Measurements from ENCODE around the gene ISG20L2. TPM values are rescaled to one million over a fixed set of nuclear protein-coding genes. Genes with fewer than 3 reads are reported as not detected.

Gene ISG20L2, protein sequence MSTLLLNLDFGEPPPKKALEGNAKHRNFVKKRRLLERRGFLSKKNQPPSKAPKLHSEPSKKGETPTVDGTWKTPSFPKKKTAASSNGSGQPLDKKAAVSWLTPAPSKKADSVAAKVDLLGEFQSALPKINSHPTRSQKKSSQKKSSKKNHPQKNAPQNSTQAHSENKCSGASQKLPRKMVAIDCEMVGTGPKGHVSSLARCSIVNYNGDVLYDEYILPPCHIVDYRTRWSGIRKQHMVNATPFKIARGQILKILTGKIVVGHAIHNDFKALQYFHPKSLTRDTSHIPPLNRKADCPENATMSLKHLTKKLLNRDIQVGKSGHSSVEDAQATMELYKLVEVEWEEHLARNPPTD
- total RNA-seq = 28.4 and 37.9 TPM in 2 replicates

DNA sequence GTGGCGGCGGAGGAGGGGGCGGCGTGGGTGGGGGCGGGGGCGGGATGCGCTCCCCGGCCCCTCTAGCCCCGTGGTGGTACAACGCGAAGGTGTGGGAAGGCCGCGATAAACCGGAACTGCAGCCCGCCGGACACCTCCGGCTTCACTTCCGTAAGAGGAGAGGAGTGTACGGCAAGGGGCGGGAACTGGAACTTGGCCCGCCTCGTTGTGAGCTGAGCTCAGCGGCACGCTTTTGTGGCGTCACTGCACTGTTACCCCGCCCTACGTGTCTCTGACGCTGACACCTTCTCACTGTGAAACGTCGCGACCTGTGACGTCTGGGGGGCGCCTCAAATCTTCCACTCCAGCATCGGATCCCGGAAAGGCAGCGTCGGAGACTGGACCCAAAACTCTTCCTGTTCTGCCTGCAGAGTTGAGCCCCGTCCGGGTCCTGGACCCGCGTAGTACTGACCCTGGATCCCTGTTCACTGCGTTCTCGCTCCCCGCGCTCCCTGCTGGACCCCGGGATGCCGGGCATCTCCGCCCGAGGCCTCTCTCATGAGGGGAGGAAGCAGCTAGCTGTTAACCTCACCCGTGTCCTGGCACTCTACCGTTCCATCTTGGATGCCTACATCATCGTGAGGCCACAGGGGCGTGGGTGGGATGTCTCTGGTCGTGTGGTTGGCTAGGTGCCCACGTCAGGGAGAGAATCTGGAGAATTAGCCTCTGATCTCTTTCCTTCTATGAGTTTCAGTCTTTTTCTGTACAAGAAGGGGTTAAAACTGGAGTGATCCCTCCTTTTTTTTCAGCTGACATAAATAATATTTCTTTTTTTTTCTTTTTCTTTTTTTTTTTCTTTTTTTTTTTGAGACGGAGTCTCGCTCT, at the start of gene ISG20L2:
Gene ISG20L2 (minus strand): TSS at position 168 of the 864 bp plus-strand sequence. CDS start 1,114 bp downstream, outside the sequence.

DNA sequence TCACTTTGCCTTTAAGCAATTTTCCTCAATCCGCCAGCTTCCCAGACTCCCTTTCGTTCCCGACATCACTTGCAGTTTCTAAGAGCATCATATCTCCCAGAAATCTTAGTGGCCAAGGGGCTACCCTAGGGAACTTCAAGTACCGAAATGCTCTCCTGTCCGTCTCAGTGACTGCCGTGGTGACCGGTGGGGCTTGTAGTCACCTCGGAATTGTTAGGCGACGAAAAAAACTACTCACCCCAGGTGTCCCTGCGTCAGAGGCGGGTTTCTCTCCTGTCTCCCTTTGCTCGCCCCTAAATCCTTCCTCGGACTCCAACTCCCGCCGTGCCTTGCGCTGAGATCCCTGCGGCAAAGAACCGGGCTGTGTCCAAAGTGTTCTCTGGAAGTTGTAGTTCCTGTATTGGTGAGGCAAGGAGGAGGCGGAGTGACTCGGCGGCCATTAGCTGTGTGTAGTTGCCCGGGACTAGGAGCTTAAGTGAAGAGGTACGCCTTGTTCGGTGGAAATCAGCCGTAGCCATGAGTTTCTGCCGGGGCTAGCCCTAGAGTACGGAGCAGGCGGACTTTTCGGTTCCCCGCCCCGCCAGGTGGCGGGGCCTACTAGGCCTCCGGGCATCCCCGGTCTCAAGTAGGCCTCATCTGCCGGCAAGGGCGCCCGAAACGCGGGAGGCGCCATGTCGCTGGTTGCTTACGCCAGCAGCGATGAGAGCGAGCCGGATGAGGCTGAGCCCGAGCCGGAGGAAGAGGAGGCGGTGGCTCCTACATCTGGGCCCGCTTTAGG, 38.7 kb upstream of the ISG20L2 start, which contains the start of gene PRCC:
Gene PRCC (plus strand): TSS at position 435 of the 778 bp plus-strand sequence. CDS start 237 bp downstream, at position 672.

DNA sequence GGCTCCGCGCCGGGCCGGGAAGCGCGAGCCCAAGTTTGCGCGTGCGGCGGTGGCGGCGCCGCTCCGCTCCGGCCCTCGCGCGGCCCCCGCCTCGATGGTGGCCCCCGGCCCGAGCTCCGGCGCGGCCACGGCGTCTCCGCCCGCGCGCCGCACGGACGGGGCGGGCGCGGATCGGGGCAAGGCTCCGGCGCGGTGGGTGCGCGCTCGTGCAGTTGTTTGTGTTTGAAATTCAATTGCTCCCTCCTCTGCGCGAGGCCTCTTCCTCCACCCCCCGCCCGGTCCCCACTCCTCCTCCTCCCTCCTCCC, 22.8 kb upstream of the ISG20L2 start, which contains the start of gene HDGF:
Gene HDGF (minus strand): TSS at position 225 of the 306 bp plus-strand sequence. CDS start 246 bp downstream, outside the sequence.

DNA sequence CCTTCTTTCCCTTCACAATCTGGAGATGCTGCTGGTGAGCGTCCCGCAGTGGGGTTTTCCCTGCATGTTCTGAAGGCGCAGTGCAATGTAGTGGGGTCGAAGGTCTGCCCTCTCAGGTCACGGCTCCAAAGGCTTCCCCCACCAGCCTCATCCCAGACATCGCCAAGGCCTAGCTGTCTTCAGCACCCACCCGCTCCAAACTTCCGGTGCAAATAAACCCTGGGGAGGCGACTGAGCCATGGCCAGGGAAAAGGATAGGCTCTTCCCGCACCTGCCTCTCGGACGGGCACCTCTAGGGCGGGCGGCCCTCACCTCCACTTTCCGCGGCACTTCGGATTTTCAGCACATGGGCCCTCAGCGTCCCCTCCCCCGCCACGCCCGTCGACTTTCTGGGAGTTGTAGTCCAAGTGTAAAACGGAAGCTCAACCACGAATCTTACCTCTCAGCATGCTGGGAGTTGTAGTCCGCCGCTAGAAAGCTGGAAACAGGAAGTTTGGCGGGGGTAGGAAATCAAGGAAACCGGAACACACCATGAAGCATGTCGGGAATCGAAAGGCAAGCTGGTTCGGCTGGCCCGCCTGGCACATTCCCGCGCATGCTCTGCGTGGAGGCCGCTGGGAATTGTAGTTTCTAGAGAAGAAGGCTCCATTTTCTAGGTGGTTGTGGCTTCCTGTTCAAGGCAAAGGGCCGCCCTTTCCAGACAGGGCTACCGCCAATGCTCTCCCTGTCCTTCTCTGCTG, 12.3 kb upstream of the ISG20L2 start, which contains the start of gene MRPL24:
Gene MRPL24 (minus strand): TSS at position 348 of the 740 bp plus-strand sequence. CDS start 2,384 bp downstream, outside the sequence.

DNA sequence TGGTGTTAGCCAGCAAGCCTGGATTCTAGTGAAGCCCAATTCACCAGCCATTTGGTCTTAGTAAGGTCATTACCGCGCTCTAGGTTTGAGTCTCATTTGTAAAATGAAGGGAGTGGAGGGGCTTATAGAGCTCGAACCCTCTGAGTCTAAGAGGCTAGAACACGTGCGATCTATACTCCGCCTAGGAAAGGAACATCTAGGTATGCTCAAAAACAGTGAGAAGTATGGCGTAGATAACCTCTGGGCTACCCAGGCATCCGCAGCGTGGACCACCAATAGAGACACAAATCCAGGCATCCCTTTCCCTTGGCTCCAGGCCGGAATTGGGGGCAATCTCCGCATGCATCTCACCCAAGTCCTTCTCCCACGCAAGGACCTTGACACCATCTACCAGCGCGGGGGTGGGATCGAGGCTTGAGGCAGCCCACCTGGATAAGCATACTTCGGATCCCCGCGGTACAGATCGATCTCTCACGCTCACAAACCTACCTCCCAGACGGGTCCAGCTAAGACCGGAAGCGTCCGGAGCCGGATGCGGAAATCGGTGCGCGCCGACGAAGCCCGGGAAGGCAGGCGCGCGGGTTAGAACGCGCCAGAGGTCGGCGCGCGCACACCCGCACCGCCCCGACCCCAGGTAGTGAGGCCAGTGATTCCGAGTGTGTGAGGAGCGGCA, 504 bp downstream of the ISG20L2 start, which contains the start of gene METTL25B:
Gene METTL25B (plus strand): TSS at position 544 of the 673 bp plus-strand sequence. CDS start 636 bp downstream, outside the sequence.

DNA sequence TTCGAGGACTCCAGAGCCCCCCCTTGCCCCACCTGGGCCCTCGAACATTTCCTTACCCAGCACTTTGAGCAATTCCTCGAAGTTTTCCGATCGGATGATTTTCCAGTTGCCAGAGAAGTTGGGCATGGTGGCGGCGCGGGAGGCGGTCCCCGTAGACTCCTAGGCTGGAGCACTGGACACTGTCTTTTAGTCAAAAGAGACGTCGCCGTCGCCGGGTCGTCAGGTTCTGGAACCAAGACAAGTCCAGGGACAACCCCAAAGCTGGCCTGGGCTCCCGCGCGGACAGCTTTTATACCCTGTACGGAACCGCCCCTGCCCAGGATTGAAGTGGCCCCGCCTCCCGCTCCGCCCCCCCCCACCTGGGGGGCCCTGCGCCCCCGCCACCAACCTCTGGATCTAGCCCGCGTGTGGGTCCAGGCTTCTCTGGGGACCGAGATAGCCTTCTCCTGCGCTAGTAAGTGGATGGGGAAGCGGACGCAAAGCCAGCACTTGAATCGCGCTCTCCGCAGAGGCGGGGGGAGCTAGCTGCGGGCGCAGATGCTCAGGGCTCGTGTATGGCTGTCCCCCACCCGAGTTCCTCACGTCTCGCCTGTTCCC, 23.1 kb downstream of the ISG20L2 start, which contains the start of gene CRABP2:
Gene CRABP2 (minus strand): TSS at position 263 of the 597 bp plus-strand sequence. CDS start 137 bp downstream, at position 126.

DNA sequence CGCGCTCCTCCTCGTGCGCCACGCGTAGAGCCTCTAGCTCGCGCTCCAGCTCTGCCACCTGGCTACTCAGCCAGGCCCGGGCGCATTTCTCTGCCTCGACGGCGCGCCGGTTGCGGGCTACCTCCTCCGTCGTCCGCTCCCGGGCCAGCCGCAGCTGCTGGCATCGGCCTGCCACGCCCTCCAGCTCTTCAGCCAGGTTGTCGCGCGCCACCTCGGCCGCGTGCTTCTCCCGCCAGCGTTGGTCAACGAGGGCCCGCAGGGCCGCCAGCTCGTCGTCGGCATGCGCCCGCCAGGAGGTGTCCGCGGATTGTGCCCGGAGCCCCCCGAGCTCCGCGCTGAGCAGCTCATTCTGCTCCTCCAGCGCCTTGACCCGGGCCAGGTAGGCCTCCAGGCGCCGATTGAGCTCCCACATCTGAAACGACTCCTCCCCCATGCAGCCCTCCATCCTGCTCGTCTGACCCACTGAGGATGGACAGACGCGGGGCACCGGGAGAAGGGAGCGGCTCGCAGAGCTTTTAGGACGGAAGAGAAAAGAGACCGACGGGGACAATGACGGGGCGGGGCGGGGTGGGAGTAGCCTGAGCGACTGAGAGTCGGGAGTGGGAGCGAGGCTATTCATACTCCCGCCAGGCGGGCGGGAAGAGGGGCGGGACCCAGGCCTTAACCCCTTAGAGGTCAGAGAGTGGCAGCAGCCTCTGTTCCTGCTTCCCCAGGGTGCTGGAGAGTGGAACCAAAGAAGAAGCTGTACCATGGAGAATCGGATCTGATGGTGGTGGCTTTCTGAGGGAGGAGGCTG, 51.5 kb downstream of the ISG20L2 start, which contains the start of gene NES:
Gene NES (minus strand): TSS at position 588 of the 796 bp plus-strand sequence. CDS start 143 bp downstream, at position 445.

Other genes with a start within 250 kb of the ISG20L2 start
- gene MEF2D, start 228.0 kb downstream of the ISG20L2 start, total RNA-seq = 18.2 and 18.8 TPM in 2 replicates
- 22.3 and 31.2 TPM in 2 replicates for gene IQGAP3, start 156.2 kb downstream of the ISG20L2 start, total RNA-seq
- not detected in 2 replicates for gene TTC24, start 149.0 kb downstream of the ISG20L2 start, total RNA-seq
- gene NAXE, start 137.0 kb downstream of the ISG20L2 start, total RNA-seq = 118 and 139 TPM in 2 replicates
- gene GPATCH4, start 127.3 kb downstream of the ISG20L2 start, total RNA-seq = 15.6 and 35.7 TPM in 2 replicates
- gene HAPLN2, start 109.4 kb downstream of the ISG20L2 start, total RNA-seq = not detected in 2 replicates
- not detected in 2 replicates for gene BCAN, start 86.6 kb downstream of the ISG20L2 start, total RNA-seq
- gene NES, start 51.4 kb downstream of the ISG20L2 start, total RNA-seq = 0.85 and 0.93 TPM in 2 replicates
- 446 and 591 TPM in 2 replicates for gene CRABP2, start 23.2 kb downstream of the ISG20L2 start, total RNA-seq
- gene METTL25B, start 297 bp downstream of the ISG20L2 start, total RNA-seq = 17.6 and 22.0 TPM in 2 replicates
- gene MRPL24, start 12.3 kb upstream of the ISG20L2 start, total RNA-seq = 76.9 and 94.0 TPM in 2 replicates
- 332 and 365 TPM in 2 replicates for gene HDGF, start 22.9 kb upstream of the ISG20L2 start, total RNA-seq
- gene PRCC, start 38.8 kb upstream of the ISG20L2 start, total RNA-seq = 40.3 and 43.9 TPM in 2 replicates
- 1.8 and 2.5 TPM in 2 replicates for gene SH2D2A, start 88.1 kb upstream of the ISG20L2 start, total RNA-seq
- not detected in 2 replicates for gene INSRR, start 130.4 kb upstream of the ISG20L2 start, total RNA-seq
- not detected in 2 replicates for gene NTRK1, start 132.1 kb upstream of the ISG20L2 start, total RNA-seq
- 5.0 and 6.3 TPM in 2 replicates for gene PEAR1, start 165.0 kb upstream of the ISG20L2 start, total RNA-seq
- not detected in 2 replicates for gene LRRC71, start 191.9 kb upstream of the ISG20L2 start, total RNA-seq